DOHH2 (cell line): ENCODE results near the gene CACNA1D.

Experiments used
- H3F3A ChIP-seq: fragments of 200-600 bp; sonication (generic), shearing (Covaris generic); 2 replicates; pipeline ENCODE4 v1.6.0; 2016; ENCODE audit warnings: antibody characterized with exemption, mild to moderate bottlenecking; ENCODE audit not compliant: control insufficient read depth, insufficient read depth
- H3K27ac ChIP-seq: fragments of 200-600 bp; sonication (generic); 2 replicates; pipeline ENCODE4 v1.5.1; 2014; ENCODE audit warnings: low read depth, mild to moderate bottlenecking, low read length, moderate library complexity
- H3K27me3 ChIP-seq: fragments of 200-600 bp; sonication (generic); 2 replicates; pipeline ENCODE4 v1.6.1; 2014; ENCODE audit warnings: mild to moderate bottlenecking, low read length, mixed read lengths; ENCODE audit not compliant: control insufficient read depth
- H3K36me3 ChIP-seq: fragments of 200-600 bp; sonication (generic); 2 replicates; pipeline ENCODE4 v1.6.1; 2014; ENCODE audit warnings: mild to moderate bottlenecking, low read length, moderate library complexity, mixed read lengths; ENCODE audit not compliant: control insufficient read depth
- H3K4me1 ChIP-seq: fragments of 200-600 bp; sonication (generic); 2 replicates; pipeline ENCODE4 v1.6.1; 2014; ENCODE audit warnings: mild to moderate bottlenecking, low read length, mixed read lengths; ENCODE audit not compliant: control insufficient read depth
- H3K4me2 ChIP-seq: fragments of 200-600 bp; sonication (generic); 2 replicates; pipeline ENCODE4 v1.6.0; 2014; ENCODE audit warnings: mild to moderate bottlenecking, low read length, moderate library complexity
- H3K4me3 ChIP-seq: fragments of 200-600 bp; sonication (generic); 2 replicates; pipeline ENCODE4 v1.5.1; 2014; ENCODE audit warnings: mild to moderate bottlenecking, low read length, mixed read lengths
- H3K79me2 ChIP-seq: fragments of 200-600 bp; sonication (generic); 2 replicates; pipeline ENCODE4 v1.6.1; 2014; ENCODE audit warnings: mild to moderate bottlenecking, low read length, mixed read lengths; ENCODE audit not compliant: control insufficient read depth
- H3K9me2 ChIP-seq: fragments of 200-600 bp; sonication (generic); replicated peaks from 2 replicates; pipeline ENCODE4 v1.6.1; 2014; ENCODE audit warnings: mild to moderate bottlenecking, low read length, mixed read lengths; ENCODE audit not compliant: control insufficient read depth
- H3K9me3 ChIP-seq: fragments of 200-600 bp; sonication (generic); 2 replicates; pipeline ENCODE4 v1.6.1; 2014; ENCODE audit warnings: antibody characterized with exemption, low read length, mixed read lengths; ENCODE audit not compliant: control insufficient read depth, insufficient read depth
- H4K20me1 ChIP-seq: fragments of 200-600 bp; sonication (generic); 2 replicates; pipeline ENCODE4 v1.6.0; 2014; ENCODE audit warnings: low read depth, mild to moderate bottlenecking, antibody characterized with exemption, low read length, moderate library complexity; ENCODE audit not compliant: control insufficient read depth, insufficient read depth
- CTCF ChIP-seq: fragments of 200-600 bp; sonication (generic); IDR thresholded peaks from one replicate; pipeline ENCODE4 v1.5.1; 2014; ENCODE audit warnings: antibody characterized with exemption, mild to moderate bottlenecking, low read depth, low read length; ENCODE audit not compliant: poor library complexity, severe bottlenecking
- EZH2phosphoT487 ChIP-seq: fragments of 200-600 bp; sonication (generic); IDR thresholded peaks from 2 replicates; pipeline ENCODE4 v1.6.1; 2017; ENCODE audit warnings: borderline replicate concordance, mild to moderate bottlenecking, antibody characterized with exemption, low read length, moderate library complexity, mixed read lengths

Gene CACNA1D

DNA sequence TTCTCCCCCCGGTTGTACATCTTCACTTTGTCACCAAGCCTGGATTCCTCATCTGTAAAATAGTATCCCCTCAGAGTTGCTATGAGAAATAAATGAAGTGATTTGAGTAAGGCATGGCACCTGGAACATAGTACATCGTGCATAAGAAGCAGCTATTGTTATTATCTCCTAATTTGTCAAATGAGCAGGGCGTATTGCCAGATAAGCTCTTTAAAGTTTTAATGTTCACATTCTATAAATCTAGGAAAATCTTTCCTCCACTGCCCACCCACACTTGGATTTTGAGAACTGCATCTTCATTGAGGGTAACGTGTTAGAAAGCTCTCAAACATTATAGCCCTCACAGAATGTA lies 32.3 kb downstream of the CACNA1D start:
- Histone ChIP-seq H3K4me3 (no peak overlapping the region), H3K36me3 (no peaks in the 10 kb centered on the region), H3K27me3 (peaks cover 25% of the 10 kb centered on the region), H3K9me3 (no peaks in the 10 kb centered on the region), H3K4me1 (no peaks in the 10 kb centered on the region), H3K79me2 (no peaks in the 10 kb centered on the region), H3K9me2 (no peaks in the 10 kb centered on the region), H3K27ac (no peak overlapping the region), H4K20me1 (no peaks in the 10 kb centered on the region; the same call in 1 of the 2 replicates), H3F3A (no peaks in the 10 kb centered on the region), H3K4me2 (no peak overlapping the region)
- no peak for TF ChIP-seq EZH2phosphoT487
- no peak for TF ChIP-seq CTCF

GRCh38 chr3:53530205-53530604 lies 35.8 kb downstream of the CACNA1D start:
- Histone ChIP-seq H3K4me1 (no peaks in the 10 kb centered on the region), H3F3A (no peaks in the 10 kb centered on the region), H3K4me2 (no peak overlapping the region), H3K36me3 (no peaks in the 10 kb centered on the region), H3K9me3 (no peaks in the 10 kb centered on the region), H3K9me2 (no peaks in the 10 kb centered on the region), H3K4me3 (no peak overlapping the region), H3K27me3 (peaks cover 20% of the 10 kb centered on the region), H3K79me2 (no peaks in the 10 kb centered on the region), H4K20me1 (no peaks in the 10 kb centered on the region), H3K27ac (no peak overlapping the region)
- no peak for TF ChIP-seq EZH2phosphoT487
- no peak for TF ChIP-seq CTCF

DNA sequence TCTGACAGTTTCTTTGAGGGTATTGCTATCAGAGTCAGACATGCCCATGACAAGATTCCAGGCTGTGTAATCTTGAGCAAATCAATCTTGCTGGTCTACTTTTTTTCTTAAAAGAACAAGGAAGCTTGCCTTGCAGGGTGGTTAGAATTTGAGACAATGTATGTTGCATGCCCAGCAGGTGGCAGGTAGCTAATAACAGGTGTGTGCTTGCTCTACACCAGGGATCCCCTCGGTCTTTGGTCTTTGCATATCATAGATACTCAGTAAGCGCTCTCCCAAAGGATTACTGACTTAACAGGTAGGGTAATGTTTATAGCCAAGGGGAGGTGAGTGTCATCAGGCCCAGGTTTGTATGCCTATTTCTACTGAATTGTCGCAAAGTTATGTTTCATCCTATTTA lies 37.3 kb downstream of the CACNA1D start:
- Histone ChIP-seq H3F3A (no peaks in the 10 kb centered on the region), H3K4me2 (no peak overlapping the region), H3K27ac (no peak overlapping the region), H3K79me2 (no peaks in the 10 kb centered on the region), H3K4me1 (no peaks in the 10 kb centered on the region), H3K36me3 (no peaks in the 10 kb centered on the region), H3K9me3 (no peaks in the 10 kb centered on the region), H3K27me3 (peaks cover 17% of the 10 kb centered on the region), H3K9me2 (no peaks in the 10 kb centered on the region), H4K20me1 (no peaks in the 10 kb centered on the region), H3K4me3 (no peak overlapping the region)
- no peak for TF ChIP-seq CTCF
- no peak for TF ChIP-seq EZH2phosphoT487

- H3K9me3 ChIP-seq = no peaks in the 10 kb centered on the region
- TF ChIP-seq CTCF = no peak
- no peak for TF ChIP-seq EZH2phosphoT487
- peaks cover 11% of the 10 kb centered on the region for H3K27me3 ChIP-seq
- no peaks in the 10 kb centered on the region for H3K4me1 ChIP-seq
- H3K9me2 ChIP-seq = no peaks in the 10 kb centered on the region
- no peaks in the 10 kb centered on the region for H3K36me3 ChIP-seq
- no peak overlapping the region for H3K27ac ChIP-seq
- no peak overlapping the region for H3K4me3 ChIP-seq
- no peak overlapping the region for H3K4me2 ChIP-seq
- no peaks in the 10 kb centered on the region for H3K79me2 ChIP-seq
- no peaks in the 10 kb centered on the region for H3F3A ChIP-seq
- H4K20me1 ChIP-seq = no peaks in the 10 kb centered on the region
Measured at GRCh38 chr3:53533472-53533871, 39.1 kb downstream of the CACNA1D start.
